GM21737 (cell line): Measurements from ENCODE around the gene HES2.
"Not testable (repeated sequence)": the region's sequence is repeated elsewhere in the genome, so short reads cannot be mapped to it uniquely, and the experiment has no call there.

Experiments
- ATAC-seq: cut with Tn5 transposase; IDR thresholded peaks from one replicate; pipeline ENCODE4 v1.9.1; 2021; ENCODE audit warnings: mild to moderate bottlenecking, moderate library complexity; ENCODE audit not compliant: unreplicated experiment

Gene HES2

GRCh38 chr1:6437012-6437700 is 17.4 kb upstream of the HES2 start:
- ATAC-seq = not testable (repeated sequence)

- ATAC-seq = not testable (repeated sequence)
These were observed 16.6 kb upstream of the HES2 start for GRCh38 chr1:6436277-6436676.

- ATAC-seq = no peak
These were observed 15.8 kb upstream of the HES2 start for GRCh38 chr1:6435547-6435946.

GRCh38 chr1:6435129-6435528 is 15.4 kb upstream of the HES2 start:
- no peak for ATAC-seq

- ATAC-seq = no peak
These were observed 14.5 kb upstream of the HES2 start for GRCh38 chr1:6434186-6434585.

- ATAC-seq = not testable (repeated sequence)
These were observed 12.2 kb upstream of the HES2 start for GRCh38 chr1:6431645-6432579.

DNA sequence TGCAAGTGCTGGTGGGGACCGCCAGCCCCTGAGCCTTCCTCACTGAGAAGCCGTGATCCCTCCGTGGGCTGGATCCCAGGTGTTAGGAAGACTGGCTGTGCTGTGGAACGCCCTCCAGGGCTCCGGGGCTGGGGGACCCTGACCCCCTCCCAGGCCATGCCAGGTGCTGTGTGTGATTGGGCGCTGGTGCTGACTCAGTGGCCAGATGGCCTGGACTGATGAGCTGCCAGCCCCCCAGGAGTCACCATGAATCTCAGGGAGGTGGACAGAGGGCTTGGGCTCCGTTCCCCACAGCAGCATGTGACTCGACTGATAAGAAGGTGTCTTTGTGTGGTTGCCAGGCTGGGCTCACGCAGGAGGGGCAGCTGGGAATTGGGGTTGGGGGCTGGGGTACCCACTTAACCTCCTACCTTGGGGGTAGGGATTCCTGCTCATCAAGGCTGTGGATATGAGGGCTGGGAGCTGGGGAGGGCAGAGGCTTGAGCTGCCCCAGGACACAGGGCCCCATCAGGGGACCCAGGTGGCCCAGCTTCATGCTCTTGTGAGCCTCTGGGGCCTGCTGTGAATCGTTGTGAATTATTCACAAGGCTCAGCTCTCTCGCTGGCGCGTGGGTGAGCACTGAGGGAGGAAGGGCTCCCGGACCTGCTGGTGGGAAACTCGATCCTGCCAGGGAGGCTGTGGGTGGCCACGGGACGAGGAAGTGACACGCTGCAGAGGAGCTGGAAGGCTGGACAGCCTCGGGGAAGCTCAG is 10.1 kb upstream of the HES2 start:
- ATAC-seq = not testable (repeated sequence)

GRCh38 chr1:6428453-6428852 is 8.7 kb upstream of the HES2 start:
- not testable (repeated sequence) for ATAC-seq

DNA sequence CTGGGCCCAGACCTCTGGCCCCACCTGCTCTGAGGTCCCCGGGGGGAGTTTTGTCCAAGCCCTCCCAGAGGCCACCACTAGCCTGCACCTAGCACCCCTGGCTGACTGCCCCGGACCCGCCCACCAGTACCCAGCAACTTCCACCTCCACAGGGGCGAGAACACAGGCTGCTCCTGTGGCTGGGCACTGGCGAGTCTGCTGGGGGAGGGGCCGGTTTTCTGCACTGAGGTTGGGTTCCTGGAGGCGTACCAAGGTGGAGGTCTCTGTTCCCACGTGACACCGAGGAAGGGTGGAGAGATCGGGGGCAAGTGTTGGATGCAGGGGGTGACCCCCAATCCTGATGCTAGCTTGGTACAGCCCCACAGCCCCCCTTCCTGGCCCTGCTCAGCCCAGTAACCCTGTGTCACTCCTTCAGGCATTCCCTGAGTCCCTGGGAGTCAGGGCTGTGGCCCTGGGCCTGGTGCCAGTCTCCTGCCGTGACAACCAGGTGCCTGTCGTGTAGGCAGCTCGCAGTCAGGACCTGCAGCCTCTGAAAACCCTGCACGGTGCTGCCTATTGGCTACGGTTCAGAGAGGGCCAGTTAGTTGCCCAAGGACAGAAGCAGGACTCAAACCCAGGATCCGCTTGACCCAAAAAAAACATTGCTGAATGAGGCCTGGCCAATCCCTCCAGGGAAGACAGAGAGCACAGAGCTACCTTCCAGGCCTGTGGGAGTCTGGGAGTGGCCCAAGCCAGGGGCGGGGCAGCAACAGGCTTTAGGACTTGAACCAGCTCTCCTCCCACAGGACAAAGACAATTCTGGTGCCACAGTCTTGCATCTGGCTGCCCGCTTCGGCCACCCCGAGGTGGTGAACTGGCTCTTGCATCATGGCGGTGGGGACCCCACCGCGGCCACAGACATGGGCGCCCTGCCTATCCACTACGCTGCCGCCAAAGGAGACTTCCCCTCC is 8.0 kb upstream of the HES2 start:
- ATAC-seq = no peak

GRCh38 chr1:6426972-6427350 is 7.2 kb upstream of the HES2 start:
- ATAC-seq = no peak

DNA sequence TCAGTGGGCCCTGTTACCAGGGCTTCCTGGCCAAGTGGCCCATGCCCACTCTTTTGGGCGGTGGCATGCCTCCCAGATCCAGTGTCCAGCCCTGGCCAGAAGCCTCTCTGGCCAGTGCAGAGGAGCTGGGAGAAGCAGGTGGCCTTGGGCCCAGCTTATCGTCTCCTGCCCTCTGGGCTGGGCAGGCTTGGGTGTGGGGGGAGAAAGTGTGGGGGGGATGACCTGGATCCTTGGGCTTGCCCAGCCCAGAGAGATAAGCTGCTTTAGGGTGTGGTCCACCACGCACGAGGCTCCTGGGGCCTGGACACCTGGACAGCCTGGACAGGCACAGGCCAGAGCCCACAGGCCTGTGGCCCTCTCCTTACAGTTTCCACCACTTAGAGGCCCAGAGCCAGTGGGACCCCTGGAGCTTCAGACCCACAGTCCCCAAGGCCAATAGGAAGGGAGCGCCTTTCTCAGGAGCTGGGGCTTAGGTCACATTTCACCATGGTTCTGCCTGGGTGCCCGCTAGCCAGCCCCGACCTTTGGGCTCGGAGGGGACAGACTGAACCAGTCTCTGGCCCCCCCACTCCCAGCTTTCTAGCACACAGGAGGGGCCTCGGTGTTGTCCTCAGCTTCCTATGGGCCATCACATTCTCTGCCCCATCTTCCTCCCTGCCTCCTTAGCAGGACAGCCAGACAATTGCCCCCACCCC is 6.7 kb upstream of the HES2 start:
- no peak for ATAC-seq

GRCh38 chr1:6425658-6426057 is 5.9 kb upstream of the HES2 start:
- no peak for ATAC-seq

GRCh38 chr1:6424619-6425593 is 5.2 kb upstream of the HES2 start, which contains the start of gene ESPN:
TSS of gene ESPN (plus strand) at chr1:6424776. CDS start at chr1:6424956, 180 bp downstream.
- no peak for ATAC-seq

- no peak for ATAC-seq
These were observed 4.4 kb upstream of the HES2 start for GRCh38 chr1:6424000-6424565.

GRCh38 chr1:6423321-6423999 is 3.7 kb upstream of the HES2 start:
- ATAC-seq = no peak

GRCh38 chr1:6421266-6421665 is 1.5 kb upstream of the HES2 start:
- ATAC-seq = no peak

GRCh38 chr1:6420454-6421042 is 829 bp upstream of the HES2 start:
- ATAC-seq = no peak
